Kidney (tissue), 14 donors: ENCODE data around the gene SPATA7. TPM values are rescaled to one million over a fixed set of nuclear protein-coding genes. Genes with fewer than 3 reads are reported as not detected.

Experiments
- DNase-seq, 5 donors: peaks; one replicate each; pipeline ENCODE4 v3.0.0-alpha.2; 2013 to 2020
- FAIRE-seq: peaks from 2 replicates; lab custom pipeline; 2012; peaks lifted over from hg19 to GRCh38; lab: Jason Lieb, UNC
- H3K27ac ChIP-seq, 2 donors: one replicate each; pipeline ENCODE4 v1.7.0; 2013; ENCODE audit warnings: low read depth in 2 of 2, low read length in 2 of 2, inconsistent platforms in 1 of 2
- H3K27me3 ChIP-seq: one replicate; pipeline ENCODE4 v1.7.1; 2013; ENCODE audit warnings: low read length, inconsistent platforms; ENCODE audit not compliant: control insufficient read depth, insufficient read depth
- H3K36me3 ChIP-seq, 3 donors: one replicate each; pipeline versions ENCODE4 v1.7.0 to v1.7.1; 2013; ENCODE audit warnings: low read length in 3 of 3, control low read depth in 1 of 3, inconsistent platforms in 1 of 3; ENCODE audit not compliant: insufficient read depth in 3 of 3, control insufficient read depth in 2 of 3
- H3K4me1 ChIP-seq, 3 donors: one replicate each; pipeline versions ENCODE4 v1.7.0 to v1.7.1; 2013; ENCODE audit warnings: low read length in 3 of 3, inconsistent platforms in 1 of 3, low read depth in 1 of 3; ENCODE audit not compliant: control insufficient read depth in 2 of 3, insufficient read depth in 2 of 3
- H3K4me3 ChIP-seq, 3 donors: one replicate each; pipeline versions ENCODE4 v1.7.0 to v1.8.1; 2013; ENCODE audit warnings: low read length in 3 of 3, control low read depth in 1 of 3, inconsistent platforms in 1 of 3
- H3K9ac ChIP-seq, 3 donors: one replicate each; pipeline versions ENCODE4 v1.7.0 to v1.7.1; 2013; ENCODE audit warnings: low read length in 3 of 3, control low read depth in 1 of 3, inconsistent platforms in 1 of 3
- H3K9me3 ChIP-seq, 3 donors: one replicate each; pipeline versions ENCODE4 v1.7.0 to v1.7.1; 2013; ENCODE audit warnings: low read length in 3 of 3, control low read depth in 1 of 3, inconsistent platforms in 1 of 3; ENCODE audit not compliant: control insufficient read depth in 2 of 3, insufficient read depth in 1 of 3
- CTCF ChIP-seq: IDR thresholded peaks from 3 replicates; pipeline ENCODE4 v1.5.1; 2012; ENCODE audit warnings: mild to moderate bottlenecking, moderate library complexity, borderline replicate concordance; ENCODE audit not compliant: insufficient read depth; ENCODE audit errors: extremely low read depth
- intact Hi-C: fragments of 100-400 bp; cut with DNase I; formaldehyde crosslinking; loops from one replicate; pipeline ENCODE4 v1.11.1; 2022
- polyA plus RNA-seq: library from polyadenylated mRNA; stranded (reverse); fragments of 350-450 nt; fragmentation: Illumina TruSeq; extraction: RNeasy Lipid Tissue Mini Kit (QIAGEN cat#74804); gene quantifications from one replicate; pipeline ENCODE4 v1.2.3, GENCODE V29; 2014; ENCODE audit warnings: low read depth, low replicate concordance; ENCODE audit not compliant: insufficient read depth
- total RNA-seq: library from RNA; stranded (reverse); fragmentation: NEBNext Ultra II Directional; extraction: Animal tissue kit (Norgen Biotek cat#: 25700); gene quantifications from one replicate; pipeline ENCODE4 v1.2.1, GENCODE V29; 2021
- donor health status: control.
- donor health status: control.
- donor health status: control.
- donor health status: control.
- donor health status: control.
- donor health status: DM: yes; HTN: yes; CAD: no.
- donor health status: Normal renal cell carcinoma (clear cell type).

The SPATA7 gene
- total and polyA plus RNA-seq, 2 donors from 2014 or later: 14.0 to 17.4 TPM

GRCh38 chr14:88364710-88365413 is 20.6 kb upstream of the SPATA7 start:
- Histone ChIP-seq H3K4me1 (no peaks in the 10 kb centered on the region), H3K9me3 (no peaks in the 10 kb centered on the region), H3K36me3 (no peaks in the 10 kb centered on the region), H3K4me3 (no peak overlapping the region), H3K27ac (no peak overlapping the region), H3K9ac (no peak overlapping the region), H3K27me3 (no peaks in the 10 kb centered on the region)
- no peak for TF ChIP-seq CTCF
- no peak for DNase-seq
- intact Hi-C loops: no loop called here
- no peak for FAIRE-seq

- no peak for FAIRE-seq
Observed at GRCh38 chr14:88369496-88369895, 16.0 kb upstream of the SPATA7 start.

GRCh38 chr14:88379706-88380343 is 5.6 kb upstream of the SPATA7 start:
- no peak overlapping the region for H3K9ac ChIP-seq
- FAIRE-seq (no peak), DNase-seq (no peak)
- H3K4me3 ChIP-seq: no peak overlapping the region
- H3K36me3 ChIP-seq: no peaks in the 10 kb centered on the region
- intact Hi-C loops: no loop called here
- H3K27ac ChIP-seq: no peak overlapping the region
- no peaks in the 10 kb centered on the region for H3K9me3 ChIP-seq
- no peaks in the 10 kb centered on the region for H3K27me3 ChIP-seq
- H3K4me1 ChIP-seq: no peaks in the 10 kb centered on the region
- no peak for TF ChIP-seq CTCF

More at GRCh38 chr14:88369496-88369895, 16.0 kb upstream of the SPATA7 start:
- Histone ChIP-seq H3K4me1 (no peaks in the 10 kb centered on the region), H3K36me3 (no peaks in the 10 kb centered on the region), H3K9ac (no peak overlapping the region), H3K9me3 (no peaks in the 10 kb centered on the region), H3K4me3 (no peak overlapping the region), H3K27ac (no peak overlapping the region), H3K27me3 (no peaks in the 10 kb centered on the region)
- intact Hi-C loops: no loop called here
- TF ChIP-seq CTCF: no peak
- DNase-seq: no peak
